ENCODE data around the gene NPAS2.

Gene NPAS2

GRCh38 chr2:100791936-100792308, 28.0 kb upstream of the NPAS2 start:
- H3K4me3 ChIP-seq (ENCODE audit: low read depth, low read length), result no peak overlapping the region
- DNase-seq (ENCODE audit: low read depth), result no peak

- DNase-seq (ENCODE audit: low read depth), result no peak
- no peak overlapping the region for H3K4me3 ChIP-seq (ENCODE audit: low read depth, low read length)
These were observed 26.7 kb upstream of the NPAS2 start for GRCh38 chr2:100793220-100793619.

- DNase-seq (ENCODE audit: low read depth), result no peak
These were observed 26.0 kb upstream of the NPAS2 start for GRCh38 chr2:100793982-100794381.

GRCh38 chr2:100796499-100797100, 23.3 kb upstream of the NPAS2 start:
- DNase-seq (ENCODE audit: low read depth), result no peak
- H3K4me3 ChIP-seq (ENCODE audit: low read depth, low read length), result no peak overlapping the region

More at GRCh38 chr2:100793982-100794381, 26.0 kb upstream of the NPAS2 start:
- H3K4me3 ChIP-seq (ENCODE audit: low read depth, low read length), result no peak overlapping the region

GRCh38 chr2:100799686-100800085, 20.3 kb upstream of the NPAS2 start:
- H3K4me3 ChIP-seq (ENCODE audit: low read depth, low read length), result no peak overlapping the region
- no peak for DNase-seq (ENCODE audit: low read depth)

GRCh38 chr2:100800915-100801314, 19.0 kb upstream of the NPAS2 start:
- DNase-seq (ENCODE audit: low read depth), result no peak
- H3K4me3 ChIP-seq (ENCODE audit: low read depth, low read length), result no peak overlapping the region

- no peak overlapping the region for H3K4me3 ChIP-seq (ENCODE audit: low read depth, low read length)
- DNase-seq (ENCODE audit: low read depth), result no peak
These were observed 18.5 kb upstream of the NPAS2 start for GRCh38 chr2:100801402-100801801.

GRCh38 chr2:100802066-100802465, 17.9 kb upstream of the NPAS2 start:
- DNase-seq (ENCODE audit: low read depth), result no peak
- H3K4me3 ChIP-seq (ENCODE audit: low read depth, low read length), result no peak overlapping the region

GRCh38 chr2:100803334-100803733, 16.6 kb upstream of the NPAS2 start:
- DNase-seq (ENCODE audit: low read depth), result no peak

GRCh38 chr2:100806550-100806949, 13.4 kb upstream of the NPAS2 start:
- DNase-seq (ENCODE audit: low read depth), result no peak
- no peak overlapping the region for H3K4me3 ChIP-seq (ENCODE audit: low read depth, low read length)

More at GRCh38 chr2:100803334-100803733, 16.6 kb upstream of the NPAS2 start:
- no peak overlapping the region for H3K4me3 ChIP-seq (ENCODE audit: low read depth, low read length)

- H3K4me3 ChIP-seq (ENCODE audit: low read depth, low read length), result no peak overlapping the region
- DNase-seq (ENCODE audit: low read depth), result no peak
These were observed 12.2 kb upstream of the NPAS2 start for GRCh38 chr2:100807707-100808106.

GRCh38 chr2:100808582-100808981, 11.4 kb upstream of the NPAS2 start:
- DNase-seq (ENCODE audit: low read depth), result no peak

GRCh38 chr2:100809506-100809905, 10.4 kb upstream of the NPAS2 start:
- H3K4me3 ChIP-seq (ENCODE audit: low read depth, low read length), result no peak overlapping the region
- DNase-seq (ENCODE audit: low read depth), result no peak

More at GRCh38 chr2:100808582-100808981, 11.4 kb upstream of the NPAS2 start:
- H3K4me3 ChIP-seq (ENCODE audit: low read depth, low read length), result no peak overlapping the region

- DNase-seq (ENCODE audit: low read depth), result no peak
- no peak overlapping the region for H3K4me3 ChIP-seq (ENCODE audit: low read depth, low read length)
These were observed 9.3 kb upstream of the NPAS2 start for GRCh38 chr2:100810603-100811145.

GRCh38 chr2:100812116-100812515, 7.8 kb upstream of the NPAS2 start:
- DNase-seq (ENCODE audit: low read depth), result no peak

GRCh38 chr2:100812573-100812972, 7.4 kb upstream of the NPAS2 start:
- H3K4me3 ChIP-seq (ENCODE audit: low read depth, low read length), result no peak overlapping the region
- DNase-seq (ENCODE audit: low read depth), result no peak

More at GRCh38 chr2:100812116-100812515, 7.8 kb upstream of the NPAS2 start:
- no peak overlapping the region for H3K4me3 ChIP-seq (ENCODE audit: low read depth, low read length)

- peak; percentile 54 for DNase-seq (ENCODE audit: low read depth)
- H3K4me3 ChIP-seq (ENCODE audit: low read depth, low read length), result no peak overlapping the region
These were observed 6.4 kb upstream of the NPAS2 start for GRCh38 chr2:100813527-100813926.

- H3K4me3 ChIP-seq (ENCODE audit: low read depth, low read length), result no peak overlapping the region
- DNase-seq (ENCODE audit: low read depth), result no peak
These were observed 5.9 kb upstream of the NPAS2 start for GRCh38 chr2:100814043-100814442.

- H3K4me3 ChIP-seq (ENCODE audit: low read depth, low read length), result no peak overlapping the region
These were observed 5.5 kb upstream of the NPAS2 start for GRCh38 chr2:100814453-100814852.

GRCh38 chr2:100817388-100817985, 2.5 kb upstream of the NPAS2 start:
- H3K4me3 ChIP-seq (ENCODE audit: low read depth, low read length), result no peak overlapping the region
- DNase-seq (ENCODE audit: low read depth), result no peak

More at GRCh38 chr2:100814453-100814852, 5.5 kb upstream of the NPAS2 start:
- no peak for DNase-seq (ENCODE audit: low read depth)

GRCh38 chr2:100818003-100818605, 1.8 kb upstream of the NPAS2 start:
- no peak for DNase-seq (ENCODE audit: low read depth)

More at GRCh38 chr2:100818003-100818605, 1.8 kb upstream of the NPAS2 start:
- peak overlapping the region; percentile 73 for H3K4me3 ChIP-seq (ENCODE audit: low read depth, low read length)
